ENCODE results near the gene SORL1.

DNA sequence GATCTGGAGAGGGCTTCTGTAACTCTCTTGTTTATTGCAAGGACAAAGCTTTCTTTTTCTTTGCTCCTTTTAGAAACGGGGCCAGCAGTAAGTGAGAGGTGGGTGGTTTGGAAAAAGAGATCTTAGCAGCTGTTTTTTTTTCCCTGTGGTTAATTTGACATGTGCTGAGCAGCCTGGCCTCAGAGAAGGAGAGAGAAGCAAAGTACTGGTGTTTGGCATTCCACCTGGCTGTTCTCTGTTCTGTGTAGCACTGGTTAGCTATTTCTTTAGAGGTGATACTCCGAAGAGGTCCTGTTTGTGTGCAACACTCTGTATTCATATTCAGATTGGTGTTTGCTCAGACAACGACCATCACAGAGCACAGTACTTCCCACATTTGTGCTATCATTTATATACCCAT, 81.5 kb downstream of the SORL1 start:
- TF ChIP-seq ZBTB34 (CRISPR knock-in tag; IDR thresholded peaks at IDR 0.05), result no peak
- TF ChIP-seq SIN3B (IDR thresholded peaks at IDR 0.05; ENCODE audit: low read depth), result no peak
- TF ChIP-seq SP2 (IDR thresholded peaks at IDR 0.05; ENCODE audit: extremely low read depth, low read depth, low read length, poor library complexity, severe bottlenecking), result no peak
- TF ChIP-seq POLR2A (conservative IDR thresholded peaks at IDR 0.05), result no peak
- TF ChIP-seq, protein P1, sequence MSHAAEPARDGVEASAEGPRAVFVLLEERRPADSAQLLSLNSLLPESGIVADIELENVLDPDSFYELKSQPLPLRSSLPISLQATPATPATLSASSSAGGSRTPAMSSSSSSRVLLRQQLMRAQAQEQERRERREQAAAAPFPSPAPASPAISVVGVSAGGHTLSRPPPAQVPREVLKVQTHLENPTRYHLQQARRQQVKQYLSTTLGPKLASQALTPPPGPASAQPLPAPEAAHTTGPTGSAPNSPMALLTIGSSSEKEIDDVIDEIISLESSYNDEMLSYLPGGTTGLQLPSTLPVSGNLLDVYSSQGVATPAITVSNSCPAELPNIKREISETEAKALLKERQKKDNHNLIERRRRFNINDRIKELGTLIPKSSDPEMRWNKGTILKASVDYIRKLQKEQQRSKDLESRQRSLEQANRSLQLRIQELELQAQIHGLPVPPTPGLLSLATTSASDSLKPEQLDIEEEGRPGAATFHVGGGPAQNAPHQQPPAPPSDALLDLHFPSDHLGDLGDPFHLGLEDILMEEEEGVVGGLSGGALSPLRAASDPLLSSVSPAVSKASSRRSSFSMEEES (CRISPR knock-in tag; IDR thresholded peaks at IDR 0.05), result no peak
- no peak for TF ChIP-seq PREB (CRISPR knock-in tag; IDR thresholded peaks at IDR 0.05)
- no peak for TF ChIP-seq ZNF143 (CRISPR knock-in tag; IDR thresholded peaks at IDR 0.05)
- TF ChIP-seq, protein P2, sequence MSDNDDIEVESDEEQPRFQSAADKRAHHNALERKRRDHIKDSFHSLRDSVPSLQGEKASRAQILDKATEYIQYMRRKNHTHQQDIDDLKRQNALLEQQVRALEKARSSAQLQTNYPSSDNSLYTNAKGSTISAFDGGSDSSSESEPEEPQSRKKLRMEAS (CRISPR knock-in tag; IDR thresholded peaks at IDR 0.05), result no peak
- TF ChIP-seq, protein P3, sequence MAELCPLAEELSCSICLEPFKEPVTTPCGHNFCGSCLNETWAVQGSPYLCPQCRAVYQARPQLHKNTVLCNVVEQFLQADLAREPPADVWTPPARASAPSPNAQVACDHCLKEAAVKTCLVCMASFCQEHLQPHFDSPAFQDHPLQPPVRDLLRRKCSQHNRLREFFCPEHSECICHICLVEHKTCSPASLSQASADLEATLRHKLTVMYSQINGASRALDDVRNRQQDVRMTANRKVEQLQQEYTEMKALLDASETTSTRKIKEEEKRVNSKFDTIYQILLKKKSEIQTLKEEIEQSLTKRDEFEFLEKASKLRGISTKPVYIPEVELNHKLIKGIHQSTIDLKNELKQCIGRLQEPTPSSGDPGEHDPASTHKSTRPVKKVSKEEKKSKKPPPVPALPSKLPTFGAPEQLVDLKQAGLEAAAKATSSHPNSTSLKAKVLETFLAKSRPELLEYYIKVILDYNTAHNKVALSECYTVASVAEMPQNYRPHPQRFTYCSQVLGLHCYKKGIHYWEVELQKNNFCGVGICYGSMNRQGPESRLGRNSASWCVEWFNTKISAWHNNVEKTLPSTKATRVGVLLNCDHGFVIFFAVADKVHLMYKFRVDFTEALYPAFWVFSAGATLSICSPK (IDR thresholded peaks at IDR 0.05; ENCODE audit: borderline replicate concordance), result no peak
